ENCODE results near the gene LCP1.

- TF ChIP-seq POLR2AphosphoS5 (IDR thresholded peaks at IDR 0.05; ENCODE audit: low read depth, low read length) (no peak), TAF1 (IDR thresholded peaks at IDR 0.05; ENCODE audit: borderline replicate concordance, insufficient read depth, low read length) (no peak), SIN3A (IDR thresholded peaks at IDR 0.05; ENCODE audit: borderline replicate concordance, insufficient read depth, low read length) (no peak), REST (IDR thresholded peaks at IDR 0.05; ENCODE audit: insufficient read depth in 1 of 2, low read depth in 2 of 2, low read length in 2 of 2) (no peak), FOXP2 (optimal IDR thresholded peaks at IDR 0.05; ENCODE audit: borderline replicate concordance, extremely low read depth, extremely low read length, insufficient read depth) (no peak)
Measured at GRCh38 chr13:46077265-46077664, 104.7 kb downstream of the LCP1 start.
